ENCODE measurements around the gene ZSWIM7.
A peak's percentile ranks its signal among the peaks of the same experiment; 100 is the strongest.
"Not testable (repeated sequence)": the region's sequence is repeated elsewhere in the genome, so short reads cannot be mapped to it uniquely, and the experiment has no call there.

Gene ZSWIM7

GRCh38 chr17:15955793-15956541 is 43.5 kb downstream of the ZSWIM7 start:
- no peak for DNase-seq

- no peak for DNase-seq
Measured at GRCh38 chr17:15954222-15954621, 45.3 kb downstream of the ZSWIM7 start.

GRCh38 chr17:15952916-15953790 is 46.4 kb downstream of the ZSWIM7 start:
- no peak for DNase-seq

GRCh38 chr17:15952048-15952532 is 47.4 kb downstream of the ZSWIM7 start:
- no peak for DNase-seq

- no peak for DNase-seq
Measured at GRCh38 chr17:15951368-15952047, 48.0 kb downstream of the ZSWIM7 start.

- no peak for DNase-seq
Measured at GRCh38 chr17:15947976-15948752, 51.3 kb downstream of the ZSWIM7 start.

GRCh38 chr17:15947271-15947670 is 52.2 kb downstream of the ZSWIM7 start:
- no peak for DNase-seq

- DNase-seq: no peak
Measured at GRCh38 chr17:15946611-15947120, 52.8 kb downstream of the ZSWIM7 start.

GRCh38 chr17:15945527-15946191 is 53.8 kb downstream of the ZSWIM7 start:
- no peak for DNase-seq

- peak; percentile 47 for DNase-seq
Measured at GRCh38 chr17:15944759-15945526, 54.6 kb downstream of the ZSWIM7 start, which contains the start of gene ADORA2B. Gene ADORA2B (plus strand): TSS chr17:15945130. CDS start chr17:15945249, 119 bp downstream.

- DNase-seq: no peak
Measured at GRCh38 chr17:15943971-15944758, 55.3 kb downstream of the ZSWIM7 start.

- no peak for DNase-seq
Measured at GRCh38 chr17:15942207-15942833, 57.2 kb downstream of the ZSWIM7 start.

GRCh38 chr17:15941781-15942180 is 57.7 kb downstream of the ZSWIM7 start:
- DNase-seq: no peak

GRCh38 chr17:15936481-15936880 is 63.0 kb downstream of the ZSWIM7 start:
- DNase-seq: not testable (repeated sequence)

- DNase-seq: no peak
Measured at GRCh38 chr17:15935891-15936290, 63.6 kb downstream of the ZSWIM7 start.

- no peak for DNase-seq
Measured at GRCh38 chr17:15934866-15935265, 64.6 kb downstream of the ZSWIM7 start.

GRCh38 chr17:15931394-15931793 is 68.1 kb downstream of the ZSWIM7 start:
- DNase-seq: no peak

GRCh38 chr17:15930426-15930825 is 69.1 kb downstream of the ZSWIM7 start:
- DNase-seq: no peak

- DNase-seq: no peak
Measured at GRCh38 chr17:15929941-15930340, 69.6 kb downstream of the ZSWIM7 start.
